Fibroblast of mammary gland (primary cell): ENCODE data around the gene PLPPR5.
"Not testable (repeated sequence)": the region's sequence is repeated elsewhere in the genome, so short reads cannot be mapped to it uniquely, and the experiment has no call there.

Experiments used
- DNase-seq: peaks from one replicate; pipeline ENCODE4 v3.0.0-alpha.2; 2010; ENCODE audit warnings: low read depth
- H3K4me3 ChIP-seq: 2 replicates; pipeline ENCODE4 v1.5.1; 2011; ENCODE audit warnings: low read depth, mild to moderate bottlenecking, low read length, moderate library complexity; ENCODE audit not compliant: control insufficient read depth
- TF ChIP-seq, protein P1 (sequence below): conservative IDR thresholded peaks from 2 replicates; pipeline ENCODE4 v1.5.1; 2011; ENCODE audit warnings: low read depth, low read length, inconsistent platforms; ENCODE audit not compliant: control insufficient read depth, insufficient read depth

PLPPR5 gene, protein sequence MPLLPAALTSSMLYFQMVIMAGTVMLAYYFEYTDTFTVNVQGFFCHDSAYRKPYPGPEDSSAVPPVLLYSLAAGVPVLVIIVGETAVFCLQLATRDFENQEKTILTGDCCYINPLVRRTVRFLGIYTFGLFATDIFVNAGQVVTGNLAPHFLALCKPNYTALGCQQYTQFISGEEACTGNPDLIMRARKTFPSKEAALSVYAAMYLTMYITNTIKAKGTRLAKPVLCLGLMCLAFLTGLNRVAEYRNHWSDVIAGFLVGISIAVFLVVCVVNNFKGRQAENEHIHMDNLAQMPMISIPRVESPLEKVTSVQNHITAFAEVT

DNA sequence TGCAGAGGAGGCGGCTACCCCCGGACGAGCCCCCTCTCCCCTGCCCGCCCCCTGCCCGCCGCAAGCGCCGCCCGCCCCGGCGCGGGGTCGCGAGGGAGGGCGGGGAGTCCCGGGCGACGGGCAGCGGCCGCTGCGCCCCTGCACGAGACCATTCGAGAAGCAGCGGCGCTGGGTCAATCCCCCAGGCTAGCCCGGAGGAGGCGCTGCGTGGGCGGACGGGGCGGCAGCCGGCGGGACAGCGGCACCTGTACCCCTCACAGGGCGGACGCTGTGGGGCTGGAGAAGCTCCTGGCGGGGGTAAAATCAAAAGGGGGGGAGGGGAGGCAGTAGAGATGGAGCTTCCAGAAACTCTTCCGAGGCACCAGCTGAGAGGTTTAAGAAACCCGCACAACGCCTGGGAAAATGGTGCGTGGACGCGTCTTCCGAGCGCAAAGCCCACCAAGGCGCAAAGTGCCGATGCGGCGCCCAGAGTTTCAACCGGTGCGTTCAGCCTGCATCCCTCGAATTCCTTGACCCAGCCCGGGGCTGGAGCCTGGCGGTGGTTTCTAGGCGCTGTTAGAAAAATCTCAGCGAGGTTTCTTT is at the start of gene PLPPR5:
Gene PLPPR5 (minus strand): TSS at position 1 of the 582 bp plus-strand sequence. CDS start 190 bp downstream, outside the sequence.
- TF ChIP-seq, protein P1, sequence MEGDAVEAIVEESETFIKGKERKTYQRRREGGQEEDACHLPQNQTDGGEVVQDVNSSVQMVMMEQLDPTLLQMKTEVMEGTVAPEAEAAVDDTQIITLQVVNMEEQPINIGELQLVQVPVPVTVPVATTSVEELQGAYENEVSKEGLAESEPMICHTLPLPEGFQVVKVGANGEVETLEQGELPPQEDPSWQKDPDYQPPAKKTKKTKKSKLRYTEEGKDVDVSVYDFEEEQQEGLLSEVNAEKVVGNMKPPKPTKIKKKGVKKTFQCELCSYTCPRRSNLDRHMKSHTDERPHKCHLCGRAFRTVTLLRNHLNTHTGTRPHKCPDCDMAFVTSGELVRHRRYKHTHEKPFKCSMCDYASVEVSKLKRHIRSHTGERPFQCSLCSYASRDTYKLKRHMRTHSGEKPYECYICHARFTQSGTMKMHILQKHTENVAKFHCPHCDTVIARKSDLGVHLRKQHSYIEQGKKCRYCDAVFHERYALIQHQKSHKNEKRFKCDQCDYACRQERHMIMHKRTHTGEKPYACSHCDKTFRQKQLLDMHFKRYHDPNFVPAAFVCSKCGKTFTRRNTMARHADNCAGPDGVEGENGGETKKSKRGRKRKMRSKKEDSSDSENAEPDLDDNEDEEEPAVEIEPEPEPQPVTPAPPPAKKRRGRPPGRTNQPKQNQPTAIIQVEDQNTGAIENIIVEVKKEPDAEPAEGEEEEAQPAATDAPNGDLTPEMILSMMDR = no peak
- H3K4me3 ChIP-seq = peak within 1 kb of the TSS; percentile 33
- DNase-seq = no peak

DNA sequence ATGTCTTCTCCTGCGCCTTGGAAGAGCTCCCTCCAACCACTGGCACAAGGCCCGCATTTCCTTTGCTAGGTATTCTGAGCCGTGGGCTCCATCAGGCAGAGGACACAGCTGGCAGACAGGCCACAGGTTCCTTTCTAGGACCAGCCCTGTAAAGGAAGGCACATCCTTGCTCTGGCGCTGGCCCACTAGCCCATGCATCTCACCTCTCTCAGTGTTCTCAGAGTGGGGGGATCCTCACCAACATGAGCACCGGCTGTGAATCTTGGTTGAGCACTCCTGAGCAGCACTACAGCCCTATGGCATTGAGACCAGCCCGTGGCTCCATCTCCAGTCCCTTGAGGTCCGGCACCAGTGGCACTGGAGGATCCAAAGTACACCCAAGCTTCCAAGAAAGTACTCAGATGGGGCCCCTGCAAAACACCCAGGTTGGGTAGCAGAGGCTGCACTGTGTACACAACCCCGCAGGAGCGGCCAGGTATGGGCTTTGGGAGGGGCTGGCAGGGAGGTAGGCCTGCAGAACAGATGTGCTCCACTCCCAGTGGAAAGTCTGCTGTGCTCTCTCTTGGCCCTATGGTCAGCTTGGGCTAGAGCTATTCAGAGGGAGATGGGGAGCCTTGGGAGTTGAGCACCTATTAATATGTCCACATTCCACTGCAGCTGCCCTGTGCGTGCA is 47.1 kb upstream of the PLPPR5 start:
- TF ChIP-seq, protein P1 = no peak
- DNase-seq = no peak
- H3K4me3 ChIP-seq = no peak overlapping the region

DNA sequence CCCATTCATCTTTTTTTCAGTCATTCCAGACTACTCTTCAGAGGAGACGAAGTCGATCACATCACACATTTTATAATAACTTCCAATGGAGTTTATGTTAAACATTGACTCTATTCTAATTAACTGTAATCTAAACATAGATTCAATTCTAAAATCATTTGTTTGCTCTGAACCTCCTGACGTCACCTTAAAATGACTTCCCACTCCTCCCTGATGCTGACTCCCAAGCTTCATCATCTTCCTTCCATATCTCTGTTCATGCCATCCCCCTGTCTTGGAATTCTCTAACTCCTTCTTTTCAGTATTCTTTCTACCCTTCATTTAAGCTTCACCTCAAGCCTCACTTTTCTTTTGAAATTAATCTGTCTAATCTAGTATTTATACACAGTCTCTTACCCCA is 45.1 kb upstream of the PLPPR5 start:
- DNase-seq = no peak
- TF ChIP-seq, protein P1 = no peak
- H3K4me3 ChIP-seq = no peak overlapping the region

DNA sequence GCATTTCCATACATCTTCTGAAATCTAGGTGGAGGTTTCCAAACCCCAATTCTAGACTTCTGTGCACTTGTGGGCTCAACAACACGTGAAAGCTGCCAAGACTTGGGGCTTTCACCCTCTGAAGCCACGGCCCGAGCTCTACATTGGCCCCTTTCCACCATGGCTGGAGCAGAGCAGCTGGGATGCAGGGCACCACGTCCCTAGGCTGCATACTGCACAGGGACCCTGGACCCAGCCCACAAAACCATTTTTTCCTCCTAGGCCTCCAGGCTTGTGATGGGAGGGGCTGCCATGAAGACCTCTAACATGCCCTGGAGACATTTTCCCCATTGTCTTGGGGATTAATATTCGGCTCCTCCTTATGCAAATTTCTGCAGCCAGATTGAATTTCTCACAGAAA is 32.1 kb upstream of the PLPPR5 start:
- H3K4me3 ChIP-seq = not testable (repeated sequence)

DNA sequence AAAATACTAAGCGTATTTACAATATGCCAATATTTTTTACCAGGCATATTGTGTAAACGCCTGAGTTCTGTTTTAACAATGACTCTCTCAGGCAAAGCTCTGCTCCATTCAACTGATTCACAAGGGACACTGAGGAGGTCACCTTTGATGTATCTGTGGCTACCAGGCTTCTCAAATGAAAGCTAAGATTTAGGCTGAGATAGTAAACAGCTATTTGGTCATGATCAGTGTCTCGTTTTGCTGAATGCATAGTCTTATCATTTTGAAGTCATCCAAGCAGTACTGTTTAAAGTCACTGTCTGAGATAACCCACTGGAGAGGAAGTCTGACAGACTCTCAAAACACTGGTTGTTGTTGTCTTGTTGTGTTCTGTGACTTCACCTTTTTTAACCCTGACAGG is 13.7 kb upstream of the PLPPR5 start:
- no peak for DNase-seq
- no peak overlapping the region for H3K4me3 ChIP-seq
- TF ChIP-seq, protein P1 = no peak

More for the DNA sequence above, 32.1 kb upstream of the PLPPR5 start:
- DNase-seq = not testable (repeated sequence)

DNA sequence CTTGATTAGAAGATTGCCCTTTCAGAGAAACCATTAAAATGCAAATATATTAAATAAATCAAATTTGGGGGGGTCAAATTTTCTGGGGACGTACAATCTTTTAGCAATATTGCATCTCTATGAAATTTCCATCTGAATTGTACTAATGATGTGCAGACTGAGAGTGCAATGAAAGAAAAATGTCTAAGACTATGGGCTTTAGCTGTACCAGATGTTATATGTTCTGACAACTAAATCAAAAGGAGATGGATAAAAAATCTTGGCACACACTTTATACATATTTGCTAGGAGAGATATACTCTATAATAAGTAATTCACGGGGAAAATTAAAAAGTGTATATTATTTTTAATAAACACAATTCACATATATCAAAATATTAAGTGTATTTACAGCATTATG is 13.0 kb upstream of the PLPPR5 start:
- TF ChIP-seq, protein P1 = no peak
- no peak for DNase-seq
- no peak overlapping the region for H3K4me3 ChIP-seq

DNA sequence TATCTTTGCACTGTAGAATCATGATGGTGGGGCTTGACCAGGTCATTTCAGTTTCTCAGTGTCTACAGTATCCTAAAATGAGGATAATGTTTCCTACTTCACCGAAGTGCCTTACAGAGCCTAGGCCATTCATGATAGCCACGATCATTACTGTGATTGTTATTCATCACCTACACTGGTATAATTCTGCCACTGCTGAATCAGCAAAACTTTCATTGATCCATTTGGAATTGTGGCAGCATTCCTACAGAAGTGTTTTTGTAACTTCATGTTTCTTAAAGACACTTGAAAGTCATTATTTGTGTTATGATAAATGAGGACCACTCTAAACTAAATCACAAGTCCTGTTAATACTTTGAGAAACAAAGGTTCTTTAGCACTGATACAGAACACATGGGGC is 6.0 kb upstream of the PLPPR5 start:
- TF ChIP-seq, protein P1 = no peak

More for the DNA sequence above, 6.0 kb upstream of the PLPPR5 start:
- H3K4me3 ChIP-seq = no peak overlapping the region
- no peak for DNase-seq
